ENCODE results near the gene SRSF9. TPM values are rescaled to one million over a fixed set of nuclear protein-coding genes. Genes with fewer than 3 reads are reported as not detected.

Gene SRSF9, protein sequence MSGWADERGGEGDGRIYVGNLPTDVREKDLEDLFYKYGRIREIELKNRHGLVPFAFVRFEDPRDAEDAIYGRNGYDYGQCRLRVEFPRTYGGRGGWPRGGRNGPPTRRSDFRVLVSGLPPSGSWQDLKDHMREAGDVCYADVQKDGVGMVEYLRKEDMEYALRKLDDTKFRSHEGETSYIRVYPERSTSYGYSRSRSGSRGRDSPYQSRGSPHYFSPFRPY
- 187 to 211 TPM (median 199 TPM) in 5 replicates for total RNA-seq (2022; extraction: Qiagen RNA extraction)

DNA sequence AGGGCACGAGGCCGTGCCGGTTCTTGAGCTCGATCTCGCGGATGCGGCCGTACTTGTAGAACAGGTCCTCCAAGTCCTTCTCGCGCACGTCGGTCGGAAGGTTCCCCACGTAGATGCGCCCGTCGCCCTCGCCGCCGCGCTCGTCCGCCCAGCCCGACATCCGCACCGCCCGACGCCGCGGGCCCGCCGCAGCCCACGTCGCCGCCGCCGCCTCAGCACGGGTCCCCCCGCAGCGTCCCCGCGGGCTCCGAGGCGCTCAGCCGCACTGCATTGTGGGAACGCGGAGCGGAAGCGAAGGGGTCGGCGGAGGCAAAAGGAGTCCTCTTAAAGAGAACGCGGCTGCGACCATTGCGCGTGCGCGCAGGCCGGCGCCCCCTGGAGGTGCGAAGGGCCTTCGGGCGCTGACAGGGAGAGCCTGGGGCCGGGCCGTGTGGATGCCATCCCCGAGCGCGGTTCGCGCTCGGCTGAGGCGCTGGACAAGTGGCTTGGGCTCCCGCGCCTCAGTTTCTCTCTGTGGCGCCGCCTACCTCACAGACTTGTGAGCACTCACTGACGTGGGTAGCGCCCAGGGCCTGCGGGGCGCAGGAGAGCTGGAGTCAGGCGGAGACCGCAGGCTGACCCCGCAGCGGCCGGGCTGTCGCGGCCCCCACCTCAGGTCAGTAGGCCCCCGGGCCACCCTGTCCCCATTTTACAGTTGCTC lies at the start of gene SRSF9:
Gene SRSF9 (minus strand): TSS at position 299 of the 700 bp plus-strand sequence. CDS start 139 bp downstream, at position 160.

DNA sequence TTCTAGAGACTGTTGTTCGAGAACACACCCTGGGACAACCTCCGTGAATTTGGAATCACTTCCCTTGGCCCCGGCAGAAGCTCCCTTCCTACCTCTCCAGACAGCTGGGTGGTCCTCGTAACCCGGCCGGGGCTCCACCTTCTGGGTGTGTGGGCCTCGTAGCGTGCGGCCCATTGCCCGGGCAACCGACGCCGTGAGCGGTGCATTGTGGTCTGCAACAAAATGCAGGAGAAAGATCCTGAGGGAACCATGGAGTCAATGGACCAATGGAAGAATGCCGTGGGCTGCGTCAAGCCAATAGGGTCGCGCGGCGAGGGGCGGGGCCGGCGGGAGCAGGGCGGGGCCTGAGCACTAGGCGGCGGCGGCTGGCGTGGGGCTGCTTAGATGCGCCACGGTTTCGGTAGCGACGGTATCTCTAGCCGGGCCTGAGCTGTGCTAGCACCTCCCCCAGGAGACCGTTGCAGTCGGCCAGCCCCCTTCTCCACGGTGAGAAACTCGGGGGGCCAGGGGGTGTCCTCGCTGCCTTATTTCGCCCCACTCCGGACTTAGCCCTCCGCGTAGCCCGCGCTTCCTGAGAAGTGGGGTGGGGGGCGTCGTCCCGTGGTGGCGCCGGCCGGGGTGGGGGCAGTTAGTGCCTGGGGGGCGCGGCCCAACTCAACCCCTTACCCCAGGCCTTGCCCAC lies 26.3 kb upstream of the SRSF9 start, which contains the start of gene DYNLL1:
Gene DYNLL1 (plus strand): TSS at position 383 of the 682 bp plus-strand sequence. CDS start 309 bp downstream, outside the sequence.

GRCh38 chr12:120445911-120446843 lies 23.4 kb downstream of the SRSF9 start, which contains the start of the genes GATC and TRIAP1:
GATC (plus strand) TSS chr12:120446444; CDS start chr12:120446481, 37 bp downstream.
TRIAP1 (minus strand) TSS chr12:120446384; CDS start chr12:120446372, 12 bp downstream.

GRCh38 chr12:120437735-120438494 lies 31.6 kb downstream of the SRSF9 start, which contains the start of gene COX6A1:
COX6A1 (plus strand) TSS chr12:120438113; CDS start chr12:120438127, 14 bp downstream.

Other genes with a start within 250 kb of the SRSF9 start
- gene PXN, start 204.0 kb downstream of the SRSF9 start, total RNA-seq (2022; extraction: Qiagen RNA extraction), result 187 to 269 TPM (median 251 TPM) in 5 replicates
- gene RNU4-2, start 177.8 kb downstream of the SRSF9 start, total RNA-seq (2022; extraction: Qiagen RNA extraction), result 23.5 TPM in 1 of 5 replicates, not detected in the others
- gene RNU4-1, start 176.5 kb downstream of the SRSF9 start, total RNA-seq (2022; extraction: Qiagen RNA extraction), result not detected in 5 replicates
- 0.57 to 1.0 TPM (median 0.65 TPM) in 5 replicates for gene SIRT4, start 167.4 kb downstream of the SRSF9 start, total RNA-seq (2022; extraction: Qiagen RNA extraction)
- gene PLA2G1B, start 142.0 kb downstream of the SRSF9 start, total RNA-seq (2022; extraction: Qiagen RNA extraction), result 0.18 TPM in 1 of 5 replicates, not detected in the others
- gene MSI1, start 100.6 kb downstream of the SRSF9 start, total RNA-seq (2022; extraction: Qiagen RNA extraction), result 0.99 to 1.9 TPM (median 1.2 TPM) in 5 replicates
- gene COX6A1, start 31.6 kb downstream of the SRSF9 start, total RNA-seq (2022; extraction: Qiagen RNA extraction), result 768 to 832 TPM (median 783 TPM) in 5 replicates
- gene TRIAP1, start 23.4 kb downstream of the SRSF9 start, total RNA-seq (2022; extraction: Qiagen RNA extraction), result 66.3 to 85.3 TPM (median 69.9 TPM) in 5 replicates
- 18.1 to 23.3 TPM (median 21.8 TPM) in 5 replicates for gene GATC, start 23.3 kb downstream of the SRSF9 start, total RNA-seq (2022; extraction: Qiagen RNA extraction)
- 602 to 740 TPM (median 629 TPM) in 5 replicates for gene DYNLL1, start 26.4 kb upstream of the SRSF9 start, total RNA-seq (2022; extraction: Qiagen RNA extraction)
- gene COQ5, start 59.4 kb upstream of the SRSF9 start, total RNA-seq (2022; extraction: Qiagen RNA extraction), result 25.7 to 27.0 TPM (median 26.7 TPM) in 5 replicates
- 93.9 to 116 TPM (median 103 TPM) in 5 replicates for gene RNF10, start 64.6 kb upstream of the SRSF9 start, total RNA-seq (2022; extraction: Qiagen RNA extraction)
- 46.9 to 53.4 TPM (median 48.7 TPM) in 5 replicates for gene POP5, start 111.7 kb upstream of the SRSF9 start, total RNA-seq (2022; extraction: Qiagen RNA extraction)
- gene CABP1, start 170.9 kb upstream of the SRSF9 start, total RNA-seq (2022; extraction: Qiagen RNA extraction), result 0.18 to 0.54 TPM (median 0.28 TPM) in 5 replicates
- 83.7 to 105 TPM (median 91.1 TPM) in 5 replicates for gene MLEC, start 217.4 kb upstream of the SRSF9 start, total RNA-seq (2022; extraction: Qiagen RNA extraction)
- gene UNC119B, start 240.7 kb upstream of the SRSF9 start, total RNA-seq (2022; extraction: Qiagen RNA extraction), result 23.4 to 28.0 TPM (median 27.0 TPM) in 5 replicates

Data from A549 treated with dexamethasone at 1 μM for 4 hours (cell line).